Left lung (tissue), 10 donors: Measurements from ENCODE around the gene SIGLEC6. TPM values are rescaled to one million over a fixed set of nuclear protein-coding genes. Genes with fewer than 3 reads are reported as not detected.
A peak's percentile ranks its signal among the peaks of the same experiment; 100 is the strongest.

Experiments used
- ATAC-seq: fragments of 200-7000 bp; cut with Tn5 transposase; one replicate; pipeline ENCODE4 v1.9.1; 2020; ENCODE audit warnings: moderate library complexity
- DNase-seq, 4 donors: peaks; one replicate each; pipeline ENCODE4 v3.0.0-alpha.2; 2013 to 2020
- H3K27ac ChIP-seq, 2 donors: fragments of 200-600 bp; sonication (generic) in 1 of 2; one replicate each; pipeline versions ENCODE4 v1.5.0 to v1.8.0; 2020 to 2021
- H3K27me3 ChIP-seq, 2 donors: fragments of 200-600 bp; sonication (generic) in 1 of 2; one replicate each; pipeline versions ENCODE4 v1.5.0 to v1.8.0; 2020 to 2021
- H3K36me3 ChIP-seq, 2 donors: fragments of 200-600 bp; sonication (generic) in 1 of 2; one replicate each; pipeline versions ENCODE4 v1.5.0 to v1.8.0; 2020 to 2021
- H3K4me1 ChIP-seq, 2 donors: fragments of 200-600 bp; one replicate each; pipeline ENCODE4 v1.8.0; 2021
- H3K4me3 ChIP-seq, 2 donors: fragments of 200-600 bp; sonication (generic) in 1 of 2; one replicate each; pipeline versions ENCODE4 v1.5.0 to v1.8.0; 2020 to 2021; ENCODE audit warnings: mild to moderate bottlenecking in 1 of 2
- H3K9me3 ChIP-seq, 2 donors: fragments of 200-600 bp; sonication (generic) in 1 of 2; one replicate each; pipeline versions ENCODE4 v1.5.0 to v1.8.0; 2020 to 2021
- CTCF ChIP-seq, 2 donors: fragments of 200-600 bp; sonication (generic) in 1 of 2; IDR thresholded peaks; one replicate each; pipeline versions ENCODE4 v1.5.0 to v1.8.0; 2021; ENCODE audit warnings: antibody characterized with exemption in 2 of 2
- intact Hi-C, 2 donors: fragments of 100-400 bp; cut with DNase I; formaldehyde crosslinking; loops; one replicate each; pipeline versions ENCODE4 v1.11.2 to v1.14.2; 2022
- polyA plus RNA-seq, 6 donors: library from polyadenylated mRNA; unstranded; fragments of 120-200 nt; gene quantifications; one replicate each; pipeline ENCODE4 v1.2.1, GENCODE V29; 2013; ENCODE audit not compliant: insufficient read length in 6 of 6
- total RNA-seq, 2 donors: library from RNA; stranded (reverse); fragmentation: NEBNext Ultra II Directional; extraction: Animal tissue kit (Norgen Biotek cat#: 25700); gene quantifications; one replicate each; pipeline ENCODE4 v1.2.1, GENCODE V29; 2021
- donor health status: DM: no; HTN: yes; CAD: no.
- donor health status: DM: no; HTN: no; CAD: no.

SIGLEC6 gene
- total and polyA plus RNA-seq, 8 donors = 0.10 to 3.2 (median 0.26) TPM; not detected in 1

GRCh38 chr19:51548891-51549305, 17.4 kb upstream of the SIGLEC6 start:
- Histone ChIP-seq H3K27ac (no peak overlapping the region), H3K27me3 (peaks cover 0 to 93% of the 10 kb centered on the region in 2 donors), H3K36me3 (no peaks in the 10 kb centered on the region), H3K4me1 (peaks cover 0 to 3% of the 10 kb centered on the region in 2 donors), H3K4me3 (no peak overlapping the region), H3K9me3 (no peaks in the 10 kb centered on the region)
- ATAC-seq = no peak
- no peak for DNase-seq
- no peak for TF ChIP-seq CTCF (IDR thresholded peaks at IDR 0.05)
- intact Hi-C loops = no loop called here

- peaks cover 0 to 93% of the 10 kb centered on the region in 2 donors for H3K27me3 ChIP-seq
- H3K9me3 ChIP-seq = no peaks in the 10 kb centered on the region
- no peak for DNase-seq
- no peak for ATAC-seq
- peaks cover 0 to 3% of the 10 kb centered on the region in 2 donors for H3K4me1 ChIP-seq
- intact Hi-C loops = no loop called here
- no peaks in the 10 kb centered on the region for H3K36me3 ChIP-seq
- no peak for TF ChIP-seq CTCF (IDR thresholded peaks at IDR 0.05)
- no peak overlapping the region for H3K27ac ChIP-seq
- no peak overlapping the region for H3K4me3 ChIP-seq
These were observed 16.8 kb upstream of the SIGLEC6 start for GRCh38 chr19:51548213-51548651.

- ATAC-seq = no peak
- DNase-seq = no peak
- no peak overlapping the region for H3K27ac ChIP-seq
- H3K27me3 ChIP-seq = peaks cover 0 to 94% of the 10 kb centered on the region in 2 donors
- intact Hi-C loops = no loop called here
- no peaks in the 10 kb centered on the region for H3K9me3 ChIP-seq
- no peaks in the 10 kb centered on the region for H3K36me3 ChIP-seq
- H3K4me1 ChIP-seq = peaks cover 0 to 3% of the 10 kb centered on the region in 2 donors
- H3K4me3 ChIP-seq = no peak overlapping the region
- TF ChIP-seq CTCF (IDR thresholded peaks at IDR 0.05) = no peak
These were observed 16.1 kb upstream of the SIGLEC6 start for GRCh38 chr19:51547397-51548212.

GRCh38 chr19:51546650-51547396, 15.4 kb upstream of the SIGLEC6 start:
- Histone ChIP-seq H3K27ac (no peak overlapping the region), H3K4me3 (no peak overlapping the region), H3K27me3 (peaks cover 0 to 91% of the 10 kb centered on the region in 2 donors), H3K36me3 (no peaks in the 10 kb centered on the region), H3K4me1 (peaks cover 0 to 3% of the 10 kb centered on the region in 2 donors), H3K9me3 (no peaks in the 10 kb centered on the region)
- DNase-seq (no peak), ATAC-seq (peak; percentile 40)
- TF ChIP-seq CTCF (IDR thresholded peaks at IDR 0.05) = no peak
- intact Hi-C loops = no loop called here

- no peak for TF ChIP-seq CTCF (IDR thresholded peaks at IDR 0.05)
- DNase-seq = no peak
- Histone ChIP-seq H3K4me1 (peaks cover 0 to 3% of the 10 kb centered on the region in 2 donors), H3K27me3 (peaks cover 0 to 91% of the 10 kb centered on the region in 2 donors), H3K36me3 (no peaks in the 10 kb centered on the region), H3K4me3 (no peak overlapping the region), H3K9me3 (no peaks in the 10 kb centered on the region), H3K27ac (no peak overlapping the region)
- intact Hi-C loops = no loop called here
- ATAC-seq = no peak
These were observed 14.7 kb upstream of the SIGLEC6 start for GRCh38 chr19:51546107-51546649.
